ENCODE data around the gene ERGIC1. TPM values are rescaled to one million over a fixed set of nuclear protein-coding genes. Genes with fewer than 3 reads are reported as not detected.

The ERGIC1 gene
- total and polyA plus RNA-seq, 2 of the 8 experiments (the other 6 are each of a cell fraction or from before 2014, with no cell fraction given): 95.3 to 106 TPM

Small RNA genes lying within 50 kb of the gene (small RNA-seq; reads per million reads assigned to genes)
- gene AC022217.4 (ENCODE audit: insufficient read depth): not detected

Other genes starting within 250 kb of the ERGIC1 start
- gene NEURL1B, start 193.0 kb upstream of the ERGIC1 start, total RNA-seq (2021; fragmentation: NEBNext Ultra II Directional; extraction: Animal tissue kit (Norgen Biotek cat#: 25700)): 5.7 and 6.1 TPM in 2 replicates
- gene NEURL1B, start 193.0 kb upstream of the ERGIC1 start, polyA plus RNA-seq (2011; rRNA removed): 3.3 and 5.4 TPM in 2 replicates
- gene DUSP1, start 63.1 kb upstream of the ERGIC1 start, total RNA-seq (2021; fragmentation: NEBNext Ultra II Directional; extraction: Animal tissue kit (Norgen Biotek cat#: 25700)): 6.5 and 8.6 TPM in 2 replicates
- 11.4 and 11.7 TPM in 2 replicates for gene DUSP1, start 63.1 kb upstream of the ERGIC1 start, polyA plus RNA-seq (2011; rRNA removed)
- 53.2 and 58.2 TPM in 2 replicates for gene RPL26L1, start 125.2 kb downstream of the ERGIC1 start, total RNA-seq (2021; fragmentation: NEBNext Ultra II Directional; extraction: Animal tissue kit (Norgen Biotek cat#: 25700))
- 42.2 and 80.4 TPM in 2 replicates for gene RPL26L1, start 125.2 kb downstream of the ERGIC1 start, polyA plus RNA-seq (2011; rRNA removed)
- 108 and 109 TPM in 2 replicates for gene ATP6V0E1, start 149.5 kb downstream of the ERGIC1 start, total RNA-seq (2021; fragmentation: NEBNext Ultra II Directional; extraction: Animal tissue kit (Norgen Biotek cat#: 25700))
- 80.0 and 134 TPM in 2 replicates for gene ATP6V0E1, start 149.5 kb downstream of the ERGIC1 start, polyA plus RNA-seq (2011; rRNA removed)
- 4.7 and 5.0 TPM in 2 replicates for gene CREBRF, start 222.1 kb downstream of the ERGIC1 start, total RNA-seq (2021; fragmentation: NEBNext Ultra II Directional; extraction: Animal tissue kit (Norgen Biotek cat#: 25700))
- gene CREBRF, start 222.1 kb downstream of the ERGIC1 start, polyA plus RNA-seq (2011; rRNA removed): 0.86 and 1.2 TPM in 2 replicates